GM23248 (cell line): ENCODE measurements around the gene NOC2L. TPM values are rescaled to one million over a fixed set of nuclear protein-coding genes. Genes with fewer than 3 reads are reported as not detected.

Experiments used
- DNase-seq: peaks from one replicate; pipeline ENCODE4 v3.0.0-alpha.2; 2015
- H2AFZ ChIP-seq: fragments of 200-600 bp; sonication (generic); 2 replicates; pipeline ENCODE4 v1.6.1; 2016; ENCODE audit warnings: antibody characterized with exemption
- H3F3A ChIP-seq: fragments of 200-600 bp; sonication (generic); 2 replicates; pipeline ENCODE4 v1.6.1; 2016; ENCODE audit warnings: mild to moderate bottlenecking, antibody characterized with exemption, mixed run types; ENCODE audit not compliant: insufficient read depth
- H3K27ac ChIP-seq: fragments of 200-600 bp; sonication (generic); 2 replicates; pipeline ENCODE4 v1.5.1; 2016; ENCODE audit warnings: mild to moderate bottlenecking
- H3K27me3 ChIP-seq: fragments of 200-600 bp; sonication (generic); replicated peaks from 2 replicates; pipeline ENCODE4 v1.6.1; 2016; ENCODE audit warnings: mild to moderate bottlenecking; ENCODE audit not compliant: insufficient read depth
- H3K36me3 ChIP-seq: fragments of 200-600 bp; sonication (generic); 2 replicates; pipeline ENCODE4 v1.6.1; 2016; ENCODE audit warnings: low read depth, mild to moderate bottlenecking
- H3K4me1 ChIP-seq: fragments of 200-600 bp; sonication (generic); 2 replicates; pipeline ENCODE4 v1.6.1; 2016; ENCODE audit warnings: mild to moderate bottlenecking; ENCODE audit not compliant: insufficient read depth
- H3K4me2 ChIP-seq: fragments of 200-600 bp; sonication (generic); one replicate; pipeline ENCODE4 v1.6.1; 2016; ENCODE audit warnings: mild to moderate bottlenecking; ENCODE audit not compliant: unreplicated experiment
- H3K4me3 ChIP-seq: fragments of 200-600 bp; sonication (generic); 2 replicates; pipeline ENCODE4 v1.5.1; 2016; ENCODE audit warnings: mild to moderate bottlenecking
- H3K79me2 ChIP-seq: fragments of 200-600 bp; sonication (generic); 2 replicates; pipeline ENCODE4 v1.6.1; 2016; ENCODE audit warnings: mild to moderate bottlenecking; ENCODE audit not compliant: insufficient read depth
- H3K9ac ChIP-seq: fragments of 200-600 bp; sonication (generic); 2 replicates; pipeline ENCODE4 v1.6.1; 2016; ENCODE audit warnings: mild to moderate bottlenecking
- H3K9me2 ChIP-seq: fragments of 200-600 bp; sonication (generic); 2 replicates; pipeline ENCODE4 v1.6.1; 2016; ENCODE audit warnings: mixed run types, mild to moderate bottlenecking, moderate library complexity; ENCODE audit not compliant: insufficient read depth
- H3K9me3 ChIP-seq: fragments of 200-600 bp; sonication (generic); one replicate; pipeline ENCODE4 v1.6.1; 2017; ENCODE audit warnings: low read depth
- H4K20me1 ChIP-seq: fragments of 200-600 bp; sonication (generic); 2 replicates; pipeline ENCODE4 v1.6.0; 2016; ENCODE audit not compliant: insufficient read depth
- EZH2 ChIP-seq: fragments of 200-600 bp; sonication (generic); IDR thresholded peaks from 2 replicates; pipeline ENCODE4 v1.6.1; 2018; ENCODE audit warnings: antibody characterized with exemption, mild to moderate bottlenecking; ENCODE audit not compliant: insufficient read depth, poor library complexity, severe bottlenecking
- EZH2phosphoT487 ChIP-seq: fragments of 200-600 bp; sonication (generic); IDR thresholded peaks from 2 replicates; pipeline ENCODE4 v1.6.1; 2018; ENCODE audit warnings: antibody characterized with exemption, moderate library complexity, mild to moderate bottlenecking, low read depth; ENCODE audit not compliant: insufficient read depth
- WGBS, 2 experiments: methylation state at CpG; one replicate each; pipeline ENCODE4 v1.1.6; 2015 to 2017; ENCODE audit warnings: low lambda C conversion rate in 2 of 2, low coverage in 1 of 2; ENCODE audit errors: missing lambda C conversion rate in 2 of 2; 5-methylcytosine and 5-hydroxymethylcytosine counted together
- in situ Hi-C: fragments of 300-500 bp; cut with MboI; formaldehyde crosslinking; loops from 2 replicates; pipeline ENCODE4 v1.15.0; 2020
- polyA plus RNA-seq: library from polyadenylated mRNA; unstranded; fragments of >200 nt; fragmentation: Nextera tagmentation; extraction: Ambion mirVana; gene quantifications from 2 replicates; pipeline ENCODE4 v1.2.1, GENCODE V29; 2016
- total RNA-seq: library from RNA; depleted of rRNA; stranded (reverse); fragments of >200 nt; shearing (Covaris generic); gene quantifications from 2 replicates; pipeline ENCODE4 v1.2.3, GENCODE V29; 2014

Gene NOC2L
- total and polyA plus RNA-seq, 2 experiments from 2014 or later = 64.0 to 67.3 TPM

DNA sequence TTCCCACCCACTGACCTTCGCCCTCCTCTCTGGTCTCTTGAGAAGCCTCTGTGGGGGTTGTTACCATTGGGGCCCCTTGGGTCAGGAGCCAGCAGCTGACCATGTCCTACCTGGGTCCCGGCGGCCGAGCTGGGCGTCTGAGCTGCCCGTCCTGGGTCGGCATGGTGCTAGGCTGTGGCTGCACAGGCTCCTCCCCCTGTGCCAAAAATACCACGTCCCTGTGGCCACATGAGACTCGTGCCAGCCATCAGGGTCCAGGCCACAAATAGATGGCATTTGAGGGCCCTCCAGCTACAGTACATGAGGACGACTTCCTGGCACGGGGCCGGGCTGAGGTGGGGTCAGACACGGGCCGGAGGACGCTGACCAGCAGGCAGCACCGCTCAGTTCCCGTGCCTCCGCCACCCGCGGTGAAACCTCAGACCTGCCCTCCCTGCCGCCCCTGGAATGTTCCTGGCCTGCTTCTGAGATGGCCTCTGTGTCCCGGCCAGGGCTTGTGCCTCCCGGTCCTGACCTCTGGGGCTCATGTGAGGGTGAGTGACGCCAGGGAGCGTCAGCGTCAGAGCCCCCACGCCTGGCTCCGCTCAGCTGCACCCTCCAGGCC, 23.0 kb upstream of the NOC2L start, which contains the start of gene PERM1:
PERM1 (minus strand) TSS at position 139 of the 604 bp plus-strand sequence. CDS start 1,064 bp downstream, outside the sequence.
- Histone ChIP-seq H3K9ac (no peak within 1 kb of the TSS), H3F3A (no peaks in the 10 kb centered on the region), H3K79me2 (no peaks in the 10 kb centered on the region), H3K27me3 (peaks cover 14% of the 10 kb centered on the region), H3K4me3 (no peak within 1 kb of the TSS), H4K20me1 (no peaks in the 10 kb centered on the region), H2AFZ (no peak within 1 kb of the TSS), H3K36me3 (no peaks in the 10 kb centered on the region), H3K4me2 (no peak within 1 kb of the TSS), H3K9me2 (no peaks in the 10 kb centered on the region), H3K9me3 (no peaks in the 10 kb centered on the region), H3K27ac (no peak within 1 kb of the TSS), H3K4me1 (no peaks in the 10 kb centered on the region)
- no peak for TF ChIP-seq EZH2phosphoT487
- in situ Hi-C loops = no loop called here
- DNase-seq = no peak
- WGBS, 2 experiments = 47 to 53% methylated on average over 26 of the region's 28 CpGs

DNA sequence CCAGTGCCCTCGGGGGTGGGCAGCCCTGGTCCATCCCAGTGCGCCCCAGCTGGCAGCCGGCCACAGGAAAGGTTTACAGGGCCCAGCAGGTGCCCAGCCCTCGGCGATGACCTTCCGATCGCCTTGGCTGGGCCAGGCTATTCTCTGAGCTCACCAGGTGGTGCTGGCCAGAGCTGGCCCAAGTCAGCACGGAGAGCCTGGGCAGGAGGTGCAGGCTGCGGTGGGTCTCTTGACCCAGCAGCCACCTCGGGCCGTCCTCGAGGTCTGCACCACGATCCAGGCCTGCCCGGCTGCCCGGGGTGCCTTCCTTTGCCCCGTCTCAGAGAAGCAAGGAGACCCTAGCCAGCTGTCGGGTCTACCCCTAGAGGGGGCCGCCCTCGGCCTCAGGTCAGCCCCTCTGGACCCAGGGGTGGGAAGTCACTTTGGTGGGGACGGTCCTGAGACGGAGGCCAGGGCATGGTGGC, 22.5 kb upstream of the NOC2L start:
- H4K20me1 ChIP-seq = no peaks in the 10 kb centered on the region
- no peak overlapping the region for H3K4me3 ChIP-seq
- no peaks in the 10 kb centered on the region for H3K79me2 ChIP-seq
- H2AFZ ChIP-seq = no peak overlapping the region
- no peaks in the 10 kb centered on the region for H3K4me1 ChIP-seq
- peaks cover 14% of the 10 kb centered on the region for H3K27me3 ChIP-seq
- H3K36me3 ChIP-seq = no peaks in the 10 kb centered on the region
- 68 to 81% methylated on average over 17 to 21 of the region's 21 CpGs for WGBS, 2 experiments
- H3K9me3 ChIP-seq = no peaks in the 10 kb centered on the region
- no peaks in the 10 kb centered on the region for H3F3A ChIP-seq
- TF ChIP-seq EZH2phosphoT487 (no peak), EZH2 (no peak)
- no peak overlapping the region for H3K9ac ChIP-seq
- no peak overlapping the region for H3K27ac ChIP-seq
- no peak overlapping the region for H3K4me2 ChIP-seq
- in situ Hi-C loops = no loop called here
- H3K9me2 ChIP-seq = no peaks in the 10 kb centered on the region
- DNase-seq = no peak

DNA sequence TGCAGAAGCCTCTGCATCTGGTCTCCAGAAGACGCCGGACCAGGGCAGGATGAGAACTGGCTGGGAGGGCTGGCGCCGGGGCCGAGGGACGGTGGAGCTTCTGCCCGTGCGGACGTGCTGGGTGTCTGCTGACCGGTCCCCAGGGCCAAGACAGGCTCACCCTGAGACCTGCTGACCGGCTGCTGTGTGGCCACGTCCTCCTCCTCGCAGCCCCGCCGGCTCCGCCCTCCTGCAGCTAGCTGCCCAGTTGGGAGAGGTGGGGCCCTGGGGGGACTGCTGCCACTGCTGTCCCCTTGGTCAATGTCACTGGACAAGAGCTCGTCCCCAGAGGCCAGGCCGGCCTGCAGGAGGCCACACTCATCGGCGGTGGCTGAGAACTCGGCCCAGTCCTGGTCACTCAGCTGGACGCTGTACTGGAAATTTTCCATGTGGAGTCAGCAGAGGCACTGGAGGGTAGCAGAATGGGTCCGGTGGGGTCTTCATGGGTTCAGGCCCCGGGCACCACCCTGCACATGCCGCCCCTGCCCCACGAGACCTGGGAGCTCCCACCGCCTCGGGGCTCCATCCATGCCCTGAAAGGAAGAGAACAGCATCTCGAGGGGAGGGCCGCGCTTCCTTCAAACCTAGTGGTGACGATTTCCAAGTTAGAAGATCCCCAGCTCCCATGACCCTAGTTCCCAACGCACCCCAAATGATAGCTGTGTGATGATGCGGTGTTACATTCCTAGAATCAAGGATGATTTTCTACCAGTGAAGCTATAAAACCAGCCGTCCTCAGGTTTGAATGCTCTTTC, 21.7 kb upstream of the NOC2L start:
- no peak overlapping the region for H2AFZ ChIP-seq
- H3K9ac ChIP-seq = no peak overlapping the region
- H3K4me3 ChIP-seq = no peak overlapping the region
- DNase-seq = no peak
- H3K4me2 ChIP-seq = no peak overlapping the region
- no peak overlapping the region for H3K27ac ChIP-seq
- H3K9me3 ChIP-seq = no peaks in the 10 kb centered on the region
- in situ Hi-C loops = no loop called here
- no peaks in the 10 kb centered on the region for H3K9me2 ChIP-seq
- 57% methylated on average over 25 to 32 of the region's 35 CpGs for WGBS, 2 experiments
- no peaks in the 10 kb centered on the region for H3F3A ChIP-seq
- no peaks in the 10 kb centered on the region for H3K4me1 ChIP-seq
- H4K20me1 ChIP-seq = no peaks in the 10 kb centered on the region
- peaks cover 14% of the 10 kb centered on the region for H3K27me3 ChIP-seq
- H3K36me3 ChIP-seq = no peaks in the 10 kb centered on the region
- no peak for TF ChIP-seq EZH2
- TF ChIP-seq EZH2phosphoT487 = no peak
- H3K79me2 ChIP-seq = no peaks in the 10 kb centered on the region

GRCh38 chr1:980137-980571, 21.1 kb upstream of the NOC2L start:
- Histone ChIP-seq H2AFZ (no peak overlapping the region), H3K36me3 (no peaks in the 10 kb centered on the region), H3K9me2 (no peaks in the 10 kb centered on the region), H3F3A (no peaks in the 10 kb centered on the region), H3K9me3 (no peaks in the 10 kb centered on the region), H4K20me1 (no peaks in the 10 kb centered on the region), H3K4me3 (no peak overlapping the region), H3K4me1 (no peaks in the 10 kb centered on the region), H3K4me2 (no peak overlapping the region), H3K27ac (no peak overlapping the region), H3K79me2 (no peaks in the 10 kb centered on the region), H3K9ac (no peak overlapping the region), H3K27me3 (peaks cover 10% of the 10 kb centered on the region)
- TF ChIP-seq EZH2 (no peak), EZH2phosphoT487 (no peak)
- in situ Hi-C loops = no loop called here
- no peak for DNase-seq
- WGBS, 2 experiments = 67 to 71% methylated on average over 13 of the region's 13 CpGs
